KOPT-K1 (cell line): ENCODE data around the gene USP32.
"Not testable (repeated sequence)": the region's sequence is repeated elsewhere in the genome, so short reads cannot be mapped to it uniquely, and the experiment has no call there.

ENCODE experiments used
- H3K27ac ChIP-seq: fragments of 200-600 bp; sonication (generic); 2 replicates; pipeline ENCODE4 v1.5.1; 2016; ENCODE audit warnings: antibody characterized with exemption, mild to moderate bottlenecking, low read depth, low read length; ENCODE audit not compliant: poor library complexity, severe bottlenecking
- H3K36me3 ChIP-seq: fragments of 200-600 bp; sonication (generic); 2 replicates; pipeline ENCODE4 v1.5.1; 2017; ENCODE audit warnings: antibody characterized with exemption, mild to moderate bottlenecking, low read length, moderate library complexity; ENCODE audit not compliant: insufficient read depth
- H3K9me3 ChIP-seq: fragments of 200-600 bp; sonication (generic); 2 replicates; pipeline ENCODE4 v1.5.1; 2017; ENCODE audit warnings: antibody characterized with exemption, low read length, mild to moderate bottlenecking; ENCODE audit not compliant: insufficient read depth, poor library complexity, severe bottlenecking

The USP32 gene

DNA sequence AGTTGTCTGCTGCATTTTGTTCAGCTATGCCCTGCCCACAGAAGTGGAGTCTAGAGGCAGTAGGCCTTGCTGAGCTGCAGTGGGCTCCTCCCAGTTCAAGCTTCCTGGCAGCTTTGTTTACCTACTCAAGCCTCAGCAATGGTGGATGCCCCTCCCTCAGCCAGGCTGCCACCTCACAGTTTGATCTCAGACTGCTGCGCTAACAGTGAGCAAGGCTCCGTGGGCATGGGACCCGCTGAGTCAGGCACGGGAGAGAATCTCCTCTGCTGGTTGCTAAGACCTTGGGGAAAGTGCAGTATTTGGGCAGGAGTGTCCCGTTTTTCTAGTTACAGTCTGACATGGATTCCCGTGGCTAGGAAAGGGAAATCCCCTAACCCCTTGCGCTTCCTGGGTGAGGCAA is 49.4 kb downstream of the USP32 start:
- H3K36me3 ChIP-seq, result peaks cover 73% of the 10 kb centered on the region
- H3K27ac ChIP-seq, H3K9me3 ChIP-seq: not testable (repeated sequence)

DNA sequence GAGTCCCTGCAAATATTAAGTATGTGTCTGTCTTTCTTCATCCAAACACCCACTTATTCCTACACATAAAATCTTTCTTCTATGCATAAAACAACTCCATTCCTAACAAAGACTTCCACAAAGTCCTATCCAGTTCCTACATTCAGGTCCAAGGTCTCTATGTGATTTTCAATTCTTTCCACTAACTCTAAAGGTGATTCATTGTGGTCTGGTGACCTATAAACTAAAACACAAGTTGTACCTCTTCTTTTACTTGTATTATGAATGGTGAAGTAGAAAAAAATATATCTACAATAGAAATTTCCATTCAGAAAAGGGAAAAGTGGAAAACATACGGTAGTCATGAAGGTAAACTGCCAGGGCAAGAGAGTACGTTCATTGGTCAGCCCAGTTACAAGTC is 56.6 kb downstream of the USP32 start:
- no peak overlapping the region for H3K27ac ChIP-seq
- peaks cover 38% of the 10 kb centered on the region for H3K36me3 ChIP-seq
- no peaks in the 10 kb centered on the region for H3K9me3 ChIP-seq

DNA sequence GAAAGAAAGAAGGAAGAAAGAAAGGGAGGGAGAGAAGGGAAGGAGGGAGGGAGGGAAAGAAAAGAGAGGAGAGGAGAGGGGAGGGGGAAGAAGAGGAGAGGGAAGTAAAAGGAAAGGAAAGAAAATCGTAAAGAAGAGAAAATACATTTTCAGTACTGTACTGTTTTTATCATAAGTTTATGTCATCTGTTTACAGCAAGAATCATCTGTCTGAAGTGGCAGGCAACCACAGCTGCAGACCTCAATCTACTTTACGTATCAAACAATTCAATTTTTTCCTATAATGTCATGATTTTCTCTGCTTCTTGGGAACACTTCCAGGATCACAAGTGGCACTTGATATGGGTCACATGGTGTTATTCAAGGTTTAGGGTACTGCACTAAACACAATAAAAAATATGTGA is 58.3 kb downstream of the USP32 start:
- H3K9me3 ChIP-seq, result peaks cover 12% of the 10 kb centered on the region
- no peak overlapping the region for H3K27ac ChIP-seq
- H3K36me3 ChIP-seq, result peaks cover 25% of the 10 kb centered on the region

DNA sequence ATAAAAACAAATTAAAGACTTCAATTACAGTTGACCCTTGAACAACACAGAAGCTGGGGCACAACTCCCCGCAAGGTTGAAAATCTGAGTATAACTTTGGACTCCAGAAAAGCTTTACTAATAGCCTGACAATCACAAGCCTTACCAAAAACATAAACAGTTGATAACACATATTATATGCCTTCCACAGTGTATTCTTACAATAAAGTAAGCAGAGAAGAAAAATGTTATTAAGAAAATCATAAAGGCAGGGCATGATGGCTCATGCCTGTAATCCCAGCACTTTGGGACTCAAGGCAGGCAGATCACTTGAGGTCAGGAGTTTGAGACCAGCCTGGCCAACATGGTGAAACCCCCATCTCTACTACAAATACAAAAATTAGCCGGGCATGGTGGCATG is 58.9 kb downstream of the USP32 start:
- H3K9me3 ChIP-seq, result peaks cover 18% of the 10 kb centered on the region
- peaks cover 26% of the 10 kb centered on the region for H3K36me3 ChIP-seq
- not testable (repeated sequence) for H3K27ac ChIP-seq

DNA sequence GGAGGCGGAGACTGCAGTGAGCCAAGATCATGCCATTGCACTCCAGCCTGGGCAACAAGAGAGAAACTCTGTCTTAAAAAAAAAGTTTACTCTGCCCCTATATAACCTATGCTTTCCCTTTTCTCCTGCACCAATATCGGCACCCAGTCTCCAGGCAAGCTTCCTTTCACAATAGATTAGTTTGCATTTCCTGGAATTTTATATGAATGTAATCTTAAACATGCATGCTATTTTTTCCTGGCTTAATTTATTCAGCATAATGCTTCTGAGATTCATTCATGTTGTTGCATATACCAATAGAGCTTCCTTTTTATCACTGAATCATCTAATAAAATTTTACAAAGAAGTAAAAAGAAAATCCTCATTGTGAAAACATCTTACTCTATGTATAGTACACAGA is 59.4 kb downstream of the USP32 start:
- Histone ChIP-seq H3K9me3 (peaks cover 23% of the 10 kb centered on the region), H3K27ac (no peak overlapping the region), H3K36me3 (peaks cover 26% of the 10 kb centered on the region)

DNA sequence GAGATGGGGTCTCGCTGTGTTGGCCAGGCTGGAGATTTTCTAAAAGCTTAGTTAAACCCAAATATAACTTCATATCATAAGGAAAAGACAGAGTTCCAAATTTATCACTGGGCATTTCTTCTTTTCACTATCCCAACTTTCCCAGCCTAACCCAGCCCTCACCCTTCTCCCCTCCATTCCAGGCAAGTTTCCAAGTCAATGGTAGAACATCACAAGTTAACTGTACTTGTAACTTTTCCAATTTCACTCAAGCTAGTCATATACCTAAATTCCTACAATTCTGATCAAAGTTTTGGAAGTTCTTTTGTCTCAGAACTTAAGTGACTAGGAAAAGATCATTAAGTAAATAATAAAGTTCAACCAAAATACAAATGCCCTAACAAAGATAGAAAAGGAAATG is 61.2 kb downstream of the USP32 start:
- peaks cover 19% of the 10 kb centered on the region for H3K36me3 ChIP-seq
- H3K27ac ChIP-seq, result no peak overlapping the region
- peaks cover 23% of the 10 kb centered on the region for H3K9me3 ChIP-seq

DNA sequence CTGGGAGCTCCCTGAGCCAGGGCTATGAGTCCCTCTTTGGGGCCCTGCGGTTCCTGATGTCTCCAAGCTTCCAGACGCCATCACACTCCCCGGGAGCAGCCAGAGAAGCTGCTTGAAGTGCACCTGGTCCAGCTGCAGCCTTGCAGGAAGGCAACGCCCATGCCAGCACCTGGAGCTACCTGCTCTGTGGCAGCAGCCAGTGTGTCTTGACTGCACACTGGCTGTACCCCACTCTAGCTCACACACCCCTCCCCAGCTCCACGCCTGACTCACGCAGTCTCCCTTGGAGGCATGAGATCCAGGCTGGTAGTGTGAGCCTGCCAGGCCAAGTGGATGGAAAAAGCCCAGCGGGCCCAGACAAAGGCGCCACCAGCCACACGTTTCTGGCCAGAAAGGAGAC is 63.3 kb downstream of the USP32 start:
- Histone ChIP-seq H3K27ac (no peak overlapping the region), H3K36me3 (peaks cover 28% of the 10 kb centered on the region), H3K9me3 (peaks cover 23% of the 10 kb centered on the region)

DNA sequence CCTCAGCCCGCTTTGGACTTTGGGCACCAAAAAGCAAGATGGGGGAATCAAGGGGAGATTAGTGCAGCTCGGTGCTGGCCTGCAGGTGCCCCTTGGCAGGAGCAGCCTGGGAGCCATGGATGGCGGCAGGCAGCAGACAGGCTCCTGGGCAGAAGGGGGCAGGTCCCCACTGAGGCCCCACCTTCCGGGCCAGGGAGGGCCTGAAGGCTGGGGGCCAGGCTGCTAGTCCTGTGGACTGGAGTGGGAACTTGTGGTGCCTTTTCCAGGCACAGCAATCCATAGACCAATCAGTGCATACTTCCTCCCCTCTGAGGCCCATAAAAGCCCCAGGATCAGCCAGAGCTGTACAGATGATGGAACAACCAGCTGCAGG is 64.0 kb downstream of the USP32 start:
- no peak overlapping the region for H3K27ac ChIP-seq

DNA sequence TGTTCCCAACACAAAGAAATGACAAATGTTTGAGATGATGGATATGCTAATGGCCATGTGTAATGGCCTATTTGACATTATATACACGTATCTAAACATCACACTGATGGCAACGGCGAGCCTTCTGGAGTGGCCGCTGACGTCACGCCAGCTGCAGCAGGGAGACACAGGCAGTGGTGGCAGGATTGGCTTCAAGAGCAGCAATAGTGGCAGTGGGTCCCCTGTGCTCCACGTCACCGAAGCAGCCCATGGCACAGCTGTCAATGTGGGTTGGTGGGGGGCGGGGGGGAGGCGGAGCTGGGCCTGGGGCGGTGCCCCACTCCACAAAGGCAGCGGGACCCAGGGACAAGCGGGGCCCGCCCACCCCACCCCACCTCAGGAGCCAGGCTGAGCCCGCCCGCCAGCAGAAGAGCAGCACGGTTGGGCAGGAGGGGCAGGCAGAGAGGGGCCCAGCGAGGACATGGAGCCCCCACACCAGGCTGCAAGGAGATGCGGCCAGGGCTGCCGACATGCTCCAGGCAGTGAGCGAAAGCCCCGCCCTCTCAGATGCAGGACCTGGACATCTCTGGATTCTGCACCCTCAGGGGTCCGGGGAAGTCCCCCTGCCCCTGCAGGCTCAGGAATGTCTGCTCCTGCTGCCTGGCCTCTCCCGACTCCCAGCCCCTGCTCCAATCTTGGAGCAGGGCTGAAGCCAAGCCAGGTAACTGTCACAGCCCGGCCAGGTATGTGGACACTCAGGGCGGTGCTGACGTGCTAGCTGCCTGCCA is 64.6 kb downstream of the USP32 start:
- H3K27ac ChIP-seq, result no peak overlapping the region
- peaks cover 23% of the 10 kb centered on the region for H3K9me3 ChIP-seq
- H3K36me3 ChIP-seq, result peaks cover 28% of the 10 kb centered on the region

More for the DNA sequence above, 64.0 kb downstream of the USP32 start:
- Histone ChIP-seq H3K36me3 (peaks cover 28% of the 10 kb centered on the region), H3K9me3 (peaks cover 23% of the 10 kb centered on the region)

DNA sequence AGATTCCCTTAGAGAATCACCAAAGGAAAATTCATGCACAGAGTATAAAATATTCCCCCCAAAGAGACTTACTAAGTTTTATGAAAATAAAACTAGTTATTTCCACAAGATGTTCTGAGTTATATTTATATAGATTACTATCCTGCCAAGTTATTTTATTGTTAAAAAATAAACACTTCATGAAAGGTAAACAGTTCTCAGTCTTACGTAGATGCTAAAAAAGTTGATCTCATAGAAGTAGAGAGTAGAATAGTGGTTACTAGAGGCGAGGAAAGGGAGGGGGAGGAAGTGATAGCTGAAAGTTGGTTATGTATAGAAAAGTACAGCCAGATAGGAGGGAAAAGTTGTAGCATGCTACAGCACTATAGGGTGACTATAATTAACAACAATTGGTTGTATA is 65.2 kb downstream of the USP32 start:
- H3K36me3 ChIP-seq, result peaks cover 28% of the 10 kb centered on the region
- H3K27ac ChIP-seq, result no peak overlapping the region
- H3K9me3 ChIP-seq, result peaks cover 23% of the 10 kb centered on the region

DNA sequence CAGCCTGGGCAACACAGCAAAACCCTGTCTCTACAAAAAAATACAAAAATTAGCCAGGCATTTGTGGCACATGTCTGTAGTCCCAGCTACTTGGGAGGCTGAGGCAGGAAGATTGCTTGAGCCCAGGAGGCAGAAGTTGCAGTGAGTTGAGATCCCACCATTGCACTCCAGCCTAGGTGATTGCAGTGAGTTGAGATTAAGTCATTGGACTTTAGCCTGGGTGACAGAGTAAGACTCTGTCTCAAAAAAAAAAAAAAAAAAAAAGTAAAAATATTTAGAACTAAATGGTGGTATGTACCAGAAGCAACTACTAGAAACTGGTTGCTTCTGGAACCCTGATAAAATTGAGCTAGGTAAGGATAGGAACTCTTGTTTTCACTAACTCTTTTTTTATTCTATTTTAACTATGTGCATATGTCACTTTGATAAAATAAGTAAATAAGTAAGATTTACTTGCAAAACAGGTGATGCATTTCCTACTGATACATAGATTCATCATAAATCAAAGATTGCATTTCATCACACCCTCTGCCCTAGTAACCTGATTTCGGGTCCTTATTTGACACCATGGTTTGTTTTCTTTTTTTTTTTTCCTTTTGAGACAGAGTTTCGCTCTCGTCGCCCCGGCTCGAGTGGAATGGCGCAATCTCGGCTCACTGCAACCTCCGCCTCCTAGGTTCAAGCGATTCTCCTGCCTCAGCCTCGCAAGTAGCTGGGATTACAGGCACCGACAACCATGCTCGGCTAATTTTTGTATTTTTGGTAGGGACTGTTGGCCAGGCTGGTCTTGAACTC is 66.0 kb downstream of the USP32 start:
- Histone ChIP-seq H3K9me3 (peaks cover 23% of the 10 kb centered on the region), H3K27ac (no peak overlapping the region)

DNA sequence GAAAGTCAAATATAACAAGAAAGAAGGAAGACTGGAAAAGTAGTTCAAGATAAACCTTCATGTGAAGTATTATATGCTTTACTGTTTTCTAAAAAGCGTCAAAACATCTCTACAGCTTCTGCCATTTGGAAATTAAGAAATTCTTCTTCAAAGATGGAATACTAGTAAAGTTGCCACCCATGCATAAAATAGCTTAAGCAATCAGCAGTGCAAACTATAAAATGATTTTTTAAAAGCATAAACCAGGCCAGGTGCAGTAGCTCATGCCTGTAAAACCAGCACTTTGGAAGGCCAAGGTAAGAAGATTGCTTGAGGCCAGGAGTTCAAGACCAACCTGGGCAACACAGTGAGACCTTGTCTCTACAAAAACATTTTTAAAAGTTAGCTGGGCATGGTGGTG is 68.2 kb downstream of the USP32 start:
- H3K27ac ChIP-seq, result no peak overlapping the region
- H3K9me3 ChIP-seq, result peaks cover 12% of the 10 kb centered on the region
- peaks cover 21% of the 10 kb centered on the region for H3K36me3 ChIP-seq

More for the DNA sequence above, 66.0 kb downstream of the USP32 start:
- H3K36me3 ChIP-seq, result peaks cover 28% of the 10 kb centered on the region

DNA sequence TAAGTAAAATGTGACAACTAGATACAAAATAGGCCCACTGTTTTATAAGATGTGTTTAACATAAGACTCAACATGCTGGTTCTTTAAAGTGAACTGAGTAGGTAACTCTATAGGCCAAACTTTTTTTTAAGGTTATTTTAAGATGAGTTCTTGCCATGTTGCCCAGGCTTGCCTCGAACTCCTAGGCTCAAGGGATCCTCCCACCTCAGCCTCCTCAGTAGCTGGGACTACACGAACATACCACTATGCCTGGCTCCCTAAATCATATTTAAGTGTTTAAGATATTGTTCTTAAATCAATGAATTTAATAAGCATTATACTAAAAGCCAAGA is 69.9 kb downstream of the USP32 start:
- no peak overlapping the region for H3K27ac ChIP-seq

DNA sequence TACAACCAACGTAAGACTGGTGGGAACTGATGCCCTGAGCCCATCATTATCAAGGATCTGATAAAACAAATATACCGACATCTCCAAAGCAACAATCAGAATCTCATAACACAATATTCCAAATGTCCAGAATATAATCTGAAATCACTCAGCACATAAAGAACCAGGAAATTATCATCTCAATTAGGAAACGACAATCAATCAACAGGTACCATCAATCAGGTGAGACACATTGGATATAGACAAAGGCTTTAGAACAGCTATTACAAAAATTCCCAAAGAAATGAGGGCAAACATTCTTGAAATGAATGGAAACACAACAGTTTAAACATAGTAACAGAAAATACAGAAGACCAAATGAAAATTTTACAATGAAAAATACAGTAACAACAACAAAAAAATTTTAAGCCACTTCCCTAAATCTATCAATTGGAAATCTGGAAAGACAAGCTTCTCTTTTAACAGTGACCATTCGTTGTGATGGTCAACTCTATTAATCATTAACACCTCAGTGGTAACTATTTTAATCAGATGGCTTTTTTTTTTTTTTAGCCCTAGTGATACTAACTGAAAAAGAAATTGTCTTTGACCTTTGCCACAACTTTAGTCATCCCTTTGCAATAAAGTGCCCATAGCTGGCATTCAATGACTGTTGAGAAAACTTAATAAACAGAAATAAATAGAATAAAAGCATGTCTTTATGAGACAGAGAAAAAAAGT is 70.4 kb downstream of the USP32 start:
- Histone ChIP-seq H3K27ac (no peak overlapping the region), H3K9me3 (no peaks in the 10 kb centered on the region), H3K36me3 (0 out of 2 replicates have a peak, but pooled peaks cover 8% of the 10 kb centered on the region)

More for the DNA sequence above, 69.9 kb downstream of the USP32 start:
- Histone ChIP-seq H3K9me3 (no peaks in the 10 kb centered on the region), H3K36me3 (0 out of 2 replicates have a peak, but pooled peaks cover 8% of the 10 kb centered on the region)

DNA sequence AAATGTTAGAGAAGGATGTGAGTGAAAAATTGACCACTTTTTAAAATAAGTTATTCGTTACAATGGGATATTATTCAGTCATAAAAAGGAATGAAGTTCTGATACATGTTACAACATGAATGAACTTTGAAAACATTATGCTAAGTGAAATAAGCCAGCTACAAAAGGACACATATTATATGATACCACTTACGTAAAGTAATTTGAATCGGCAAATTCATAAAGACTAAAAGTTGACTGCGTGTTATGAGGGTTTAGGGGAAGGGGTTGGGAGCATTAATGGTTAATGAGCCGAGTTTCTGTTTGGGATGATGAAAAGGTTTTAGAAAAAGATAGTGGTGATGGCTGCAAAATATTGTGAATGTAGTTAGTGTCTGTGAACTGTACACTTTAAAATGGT is 73.1 kb downstream of the USP32 start:
- Histone ChIP-seq H3K9me3 (no peaks in the 10 kb centered on the region), H3K36me3 (no peaks in the 10 kb centered on the region), H3K27ac (no peak overlapping the region)
